ENCODE measurements around the gene ZNF665. TPM values are rescaled to one million over a fixed set of nuclear protein-coding genes. Genes with fewer than 3 reads are reported as not detected.
"Not testable (repeated sequence)": the region's sequence is repeated elsewhere in the genome, so short reads cannot be mapped to it uniquely, and the experiment has no call there.

The ZNF665 gene
- total RNA-seq, 1 donor from 2014 or later = 5.8 TPM

DNA sequence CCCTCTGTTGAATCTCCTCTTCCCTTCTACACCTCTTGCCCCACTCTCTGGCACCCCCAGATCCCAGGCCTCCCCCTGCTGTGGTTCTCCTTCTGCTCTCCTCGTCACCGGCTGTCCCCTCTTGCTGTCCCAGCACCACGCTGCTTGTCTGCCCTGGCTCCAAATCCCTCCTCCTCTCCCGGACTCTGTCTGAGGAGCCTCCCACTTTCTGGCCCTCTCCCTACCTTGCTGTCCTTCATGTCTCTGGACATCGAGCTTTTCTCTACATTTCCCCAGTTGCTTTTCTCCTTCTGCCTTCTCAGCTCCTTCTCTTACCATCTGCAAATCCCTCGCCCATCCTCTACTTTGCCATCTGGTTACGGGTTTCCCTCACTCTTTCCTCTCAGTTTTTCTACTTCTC lies 35.5 kb downstream of the ZNF665 start:
- no peak for DNase-seq

DNA sequence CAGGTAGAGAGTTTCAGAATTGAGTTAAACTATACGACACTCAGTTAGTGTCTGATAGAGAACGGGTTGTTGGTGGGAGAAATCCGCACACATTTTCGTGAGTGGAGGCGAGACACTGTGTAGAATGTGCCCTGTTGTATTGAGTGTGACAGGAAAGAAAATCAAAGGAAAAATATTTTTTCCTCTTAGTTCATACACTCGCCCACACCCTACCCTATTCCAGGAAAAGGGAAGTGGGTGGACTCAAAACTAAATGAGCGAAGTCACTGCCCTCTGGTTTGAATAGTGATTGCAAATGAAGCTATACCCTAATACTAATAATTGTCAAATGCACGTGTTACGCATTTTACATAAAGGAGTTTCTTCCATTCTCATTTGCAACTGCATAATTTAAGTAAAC lies 36.3 kb downstream of the ZNF665 start:
- DNase-seq = no peak

DNA sequence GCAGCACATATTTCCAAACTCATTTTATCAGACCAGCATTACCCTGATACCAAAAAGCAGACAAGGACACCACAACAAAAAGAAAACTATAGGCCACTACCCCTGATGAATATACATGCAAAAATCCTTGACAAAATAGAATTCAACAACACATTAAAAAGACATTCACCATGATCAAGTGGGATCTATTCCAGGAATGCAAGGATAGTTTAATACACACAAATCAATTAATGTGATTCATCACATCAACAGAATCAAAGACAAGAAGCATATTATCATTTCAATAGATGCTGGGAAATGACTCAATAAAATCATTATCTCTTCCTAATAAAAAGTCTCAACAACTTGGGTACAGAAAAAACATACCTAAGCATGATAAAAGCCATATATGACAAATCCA lies 45.5 kb downstream of the ZNF665 start:
- no peak for DNase-seq

DNA sequence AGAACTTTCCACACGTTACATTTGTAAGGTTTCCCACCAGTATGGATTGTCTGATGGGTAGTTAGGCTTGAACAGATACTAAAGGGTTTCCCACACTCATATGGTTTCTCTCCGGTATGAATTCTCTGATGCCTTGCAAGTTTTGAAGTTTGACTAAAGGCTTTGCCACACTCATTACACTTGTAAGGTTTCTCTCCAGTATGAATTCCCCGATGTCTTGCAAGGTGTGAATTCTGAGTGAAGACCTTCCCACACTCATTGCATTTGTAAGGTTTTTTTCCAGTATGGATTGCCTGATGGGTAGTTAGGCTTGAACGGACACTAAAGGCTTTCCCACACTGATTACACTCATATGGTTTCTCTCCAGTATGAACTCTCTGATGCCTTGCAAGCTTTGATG lies 52.8 kb downstream of the ZNF665 start:
- no peak for DNase-seq

DNA sequence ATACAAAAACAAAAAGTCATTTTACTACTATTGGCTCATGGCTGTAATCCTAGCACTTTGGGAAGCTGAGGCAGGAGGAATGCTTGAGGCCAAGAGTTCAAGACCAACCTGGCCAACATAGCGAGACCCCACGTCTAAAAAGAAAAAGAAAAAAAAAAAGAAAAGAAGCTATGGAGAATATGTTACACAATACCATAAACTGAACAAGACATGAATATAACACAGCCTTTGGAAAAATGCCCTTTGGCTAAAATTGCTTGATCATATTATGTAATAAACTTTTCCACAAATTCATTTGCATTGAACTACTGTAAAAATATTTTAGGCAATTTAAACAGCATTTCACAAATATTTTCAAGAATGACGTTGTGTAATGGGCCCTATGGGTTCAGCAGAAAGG lies 56.7 kb downstream of the ZNF665 start:
- DNase-seq = no peak

DNA sequence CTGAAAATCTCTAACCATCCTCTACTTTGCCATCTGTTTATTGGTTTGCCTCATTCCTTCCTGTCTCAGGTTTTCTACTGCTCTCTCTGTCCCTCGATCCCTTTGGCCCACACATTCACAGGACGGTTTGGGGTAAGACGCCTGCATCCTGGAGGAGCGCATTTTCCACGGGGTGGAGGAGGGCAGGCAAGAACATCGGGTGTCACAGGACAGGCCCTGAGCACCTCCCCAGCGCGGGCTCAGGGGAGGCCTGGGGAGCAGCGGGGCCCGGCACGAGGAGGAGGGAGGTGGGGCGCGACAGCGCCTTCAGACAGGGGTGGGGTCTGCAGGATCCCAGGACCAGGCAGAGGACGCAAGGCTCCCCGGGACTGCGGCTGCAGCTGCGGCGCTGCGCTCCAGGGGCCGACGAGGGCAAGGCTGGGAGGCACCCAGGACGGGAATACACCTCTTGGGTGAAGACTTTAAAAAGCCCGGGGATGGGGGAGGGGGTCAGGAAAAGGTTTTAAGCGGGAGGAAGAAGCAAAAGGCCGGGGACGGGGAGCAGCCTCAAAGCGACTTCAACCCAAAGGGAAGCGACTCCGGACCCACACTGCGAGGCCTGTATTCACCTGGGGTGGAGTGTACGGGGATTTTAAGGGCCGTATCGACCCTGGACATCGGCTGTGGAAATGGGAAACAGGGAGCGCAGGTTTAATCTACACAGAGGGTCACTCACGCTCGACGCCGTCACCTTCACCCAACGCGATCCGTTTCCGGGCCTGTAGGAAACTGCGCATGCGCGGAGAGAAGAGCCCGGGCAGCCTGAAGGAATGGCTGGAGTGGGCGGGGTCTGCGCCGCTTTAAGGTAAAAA lies 60.8 kb downstream of the ZNF665 start, which contains the start of gene ZNF415:
ZNF415 (minus strand) TSS at position 770 of the 851 bp plus-strand sequence. CDS start 10,234 bp downstream, outside the sequence.
- peak; percentile 66 for DNase-seq

DNA sequence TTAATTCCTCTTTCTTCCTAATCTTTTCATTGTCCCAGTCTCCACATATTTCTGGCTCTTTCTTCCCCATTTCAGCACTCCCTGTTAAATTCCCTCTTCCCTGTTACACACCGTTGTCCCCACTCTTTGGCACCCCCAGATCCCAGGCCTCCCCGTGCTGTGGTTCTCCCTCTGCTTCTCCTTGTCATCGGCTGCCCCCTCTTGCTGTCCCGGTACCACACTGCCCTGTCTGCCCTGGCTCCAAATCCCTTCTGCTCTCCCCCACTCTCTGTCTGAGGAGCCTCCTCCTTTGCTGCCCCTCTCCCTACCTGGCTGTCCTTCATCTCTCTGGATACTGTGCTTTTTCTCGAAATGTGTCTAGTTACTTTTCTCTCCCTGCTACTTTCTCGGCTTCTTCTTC lies 61.4 kb downstream of the ZNF665 start:
- DNase-seq = no peak

DNA sequence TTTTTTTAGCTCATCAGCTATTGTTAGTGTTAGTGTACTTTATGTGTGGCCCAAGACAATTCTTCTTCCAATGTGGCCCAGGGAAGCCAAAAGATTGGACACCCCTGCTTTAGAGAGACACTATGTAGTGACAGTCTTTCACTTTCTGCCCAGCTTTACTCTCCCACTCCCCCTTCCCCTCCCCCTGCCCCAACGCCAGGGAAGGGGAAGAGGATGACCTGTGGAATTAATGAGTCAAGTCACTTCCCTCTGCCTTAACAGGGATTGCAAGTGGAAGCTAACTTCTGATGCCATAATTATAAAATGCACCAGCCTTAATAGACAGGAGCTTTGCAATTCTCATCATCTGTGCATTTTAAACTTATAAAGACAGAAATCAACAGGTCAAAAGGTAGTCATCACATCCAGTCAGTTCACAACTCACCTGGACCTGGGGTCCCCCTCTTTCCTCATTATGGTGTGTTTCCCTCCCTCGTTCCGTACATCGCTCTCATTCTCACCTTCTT lies 62.0 kb downstream of the ZNF665 start:
- DNase-seq = no peak

DNA sequence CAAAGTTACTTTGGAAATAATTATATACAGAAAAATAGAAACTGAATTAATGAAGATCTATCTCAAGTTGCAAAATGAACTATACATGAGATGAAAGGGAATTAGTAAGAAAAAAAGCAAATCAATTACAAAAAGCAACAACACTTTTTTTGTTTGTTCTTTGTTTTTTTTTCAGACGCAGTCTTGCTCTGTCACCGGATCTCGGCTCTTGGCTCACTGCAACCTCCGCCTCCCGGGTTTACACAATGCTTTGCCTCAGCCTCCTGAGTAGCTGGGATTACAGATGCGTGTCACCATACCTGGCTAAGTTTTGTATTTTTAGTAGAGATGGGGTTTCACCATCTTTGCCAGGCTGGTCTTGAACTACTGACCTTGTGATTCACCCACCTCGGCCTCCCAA lies 62.7 kb downstream of the ZNF665 start:
- DNase-seq = no peak

DNA sequence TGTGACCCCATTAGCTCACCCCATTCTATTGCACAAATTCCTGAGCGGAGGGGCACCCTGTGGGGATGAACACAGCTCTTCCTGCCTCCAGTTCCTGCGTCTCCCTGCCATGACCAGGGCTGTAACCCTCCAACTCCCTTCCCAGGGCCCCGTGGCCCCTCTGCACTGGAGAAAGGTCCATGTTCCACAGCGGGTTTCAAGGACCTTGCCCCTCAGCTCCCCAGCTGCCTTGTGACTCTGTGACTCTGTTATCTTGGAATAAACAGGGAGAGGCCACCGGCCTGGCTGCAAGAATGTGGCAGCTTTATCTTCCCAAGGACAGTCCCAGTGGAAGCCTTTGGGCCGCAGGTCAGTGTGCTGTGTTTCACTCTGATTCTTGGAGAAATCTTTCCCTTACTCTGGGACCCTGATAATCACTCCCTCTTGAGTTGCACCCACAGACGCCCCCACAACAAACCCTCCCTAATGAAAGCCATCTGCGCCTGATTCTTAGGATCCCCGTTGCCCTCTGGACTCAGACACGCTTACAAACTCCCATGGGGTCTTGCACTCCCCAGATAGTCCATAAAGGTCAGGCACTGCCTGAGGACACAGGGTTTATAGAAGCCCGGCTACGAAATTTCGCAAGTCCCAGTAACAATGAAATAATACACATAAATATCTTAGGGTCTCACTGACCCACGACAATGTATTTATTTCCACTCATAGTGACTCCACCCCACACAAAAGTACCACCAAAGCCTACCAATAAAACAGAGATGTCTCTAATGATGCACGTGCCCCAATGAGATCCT lies 66.2 kb downstream of the ZNF665 start:
- DNase-seq = not testable (repeated sequence)

DNA sequence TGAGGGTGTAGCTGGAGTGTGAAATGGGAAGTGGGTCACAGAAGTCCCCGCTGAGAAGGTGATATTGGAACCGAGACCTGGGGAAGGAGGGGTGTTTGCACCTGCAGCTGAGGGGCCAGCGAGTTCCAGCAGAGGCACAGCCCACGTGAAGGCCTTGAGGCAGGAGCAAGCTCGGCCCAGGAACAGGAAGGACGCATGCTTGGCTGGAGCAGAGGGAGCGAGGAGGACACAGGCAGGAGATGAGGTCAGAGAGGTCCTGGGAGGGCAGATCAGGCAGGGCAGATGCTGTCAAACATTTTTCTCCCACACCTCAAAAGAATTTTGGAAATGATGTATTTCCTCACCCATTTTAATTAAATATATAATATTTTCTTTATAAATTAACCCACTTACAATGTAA lies 69.8 kb downstream of the ZNF665 start:
- no peak for DNase-seq

Other genes with a start within 250 kb of the ZNF665 start
- 5.8 TPM for gene ZNF816, start 230.5 kb downstream of the ZNF665 start, total RNA-seq
- not detected for gene ERVV-1, start 179.4 kb downstream of the ZNF665 start, total RNA-seq
- not detected for gene ERVV-2, start 148.6 kb downstream of the ZNF665 start, total RNA-seq
- 35.1 TPM for gene ZNF160, start 89.9 kb downstream of the ZNF665 start, total RNA-seq
- 24.3 TPM for gene ZNF415, start 60.4 kb downstream of the ZNF665 start, total RNA-seq
- 20.7 TPM for gene ZNF347, start 34.3 kb downstream of the ZNF665 start, total RNA-seq
- gene ZNF677, start 61.5 kb upstream of the ZNF665 start, total RNA-seq = 39.0 TPM
- gene VN1R2, start 64.9 kb upstream of the ZNF665 start, total RNA-seq = 0.31 TPM
- not detected for gene VN1R4, start 74.4 kb upstream of the ZNF665 start, total RNA-seq
- 27.3 TPM for gene ZNF845, start 140.4 kb upstream of the ZNF665 start, total RNA-seq
- gene ZNF525, start 172.3 kb upstream of the ZNF665 start, total RNA-seq = 37.1 TPM
- 33.7 TPM for gene ZNF765, start 201.8 kb upstream of the ZNF665 start, total RNA-seq
- 20.7 TPM for gene ZNF761, start 238.6 kb upstream of the ZNF665 start, total RNA-seq